Endodermal cell (in vitro differentiated cells): ENCODE data around the gene PDYN. TPM values are rescaled to one million over a fixed set of nuclear protein-coding genes. Genes with fewer than 3 reads are reported as not detected.
A peak's percentile ranks its signal among the peaks of the same experiment; 100 is the strongest.

Experiments
- DNase-seq: peaks from one replicate; pipeline ENCODE4 v3.0.0-alpha.2; 2017
- H3K27ac ChIP-seq: 2 replicates; pipeline ENCODE4 v1.5.1; 2013; ENCODE audit warnings: mild to moderate bottlenecking, low read depth, low read length, moderate library complexity
- H3K27me3 ChIP-seq: 2 replicates; pipeline ENCODE4 v1.6.1; 2013; ENCODE audit warnings: mild to moderate bottlenecking, low read length, moderate library complexity; ENCODE audit not compliant: insufficient read depth, control insufficient read depth, poor library complexity, severe bottlenecking
- H3K36me3 ChIP-seq: 2 replicates; pipeline ENCODE4 v1.7.0; 2013; ENCODE audit warnings: mild to moderate bottlenecking, low read length, moderate library complexity; ENCODE audit not compliant: control insufficient read depth, insufficient read depth
- H3K4me1 ChIP-seq: one replicate; pipeline ENCODE4 v1.7.0; 2013; ENCODE audit warnings: low read length; ENCODE audit not compliant: control insufficient read depth, insufficient read depth
- H3K4me3 ChIP-seq: 2 replicates; pipeline ENCODE4 v1.5.1; 2013; ENCODE audit warnings: mild to moderate bottlenecking, low read length, moderate library complexity
- H3K9ac ChIP-seq: 2 replicates; pipeline ENCODE4 v1.6.1; 2013; ENCODE audit warnings: mild to moderate bottlenecking, low read length, moderate library complexity; ENCODE audit not compliant: poor library complexity, severe bottlenecking; ENCODE audit errors: extremely low read depth
- H3K9me3 ChIP-seq: 2 replicates; pipeline ENCODE4 v1.6.1; 2013; ENCODE audit warnings: mild to moderate bottlenecking, low read length, moderate library complexity; ENCODE audit not compliant: control insufficient read depth
- H3K27ac Mint-ChIP-seq: 2 replicates; pipeline ENCODE4 v1.8.0; 2020; ENCODE audit warnings: mixed read lengths
- H3K27me3 Mint-ChIP-seq: 2 replicates; pipeline ENCODE4 v1.8.0; 2021; ENCODE audit warnings: mild to moderate bottlenecking, mixed read lengths; ENCODE audit not compliant: insufficient read depth
- H3K36me3 Mint-ChIP-seq: 2 replicates; pipeline ENCODE4 v1.8.0; 2020; ENCODE audit warnings: low read depth, mixed read lengths
- H3K4me1 Mint-ChIP-seq: 2 replicates; pipeline ENCODE4 v1.8.0; 2020; ENCODE audit warnings: mixed read lengths
- H3K4me3 Mint-ChIP-seq: 2 replicates; pipeline ENCODE4 v1.8.0; 2020; ENCODE audit warnings: mild to moderate bottlenecking, moderate library complexity, mixed read lengths
- H3K9me3 Mint-ChIP-seq: 2 replicates; pipeline ENCODE4 v1.8.0; 2020; ENCODE audit warnings: mild to moderate bottlenecking, mixed read lengths
- CTCF ChIP-seq: fragments of 200-600 bp; sonication (generic); conservative IDR thresholded peaks from 2 replicates; pipeline ENCODE4 v1.5.0; 2021; ENCODE audit warnings: antibody characterized with exemption, mild to moderate bottlenecking
- WGBS, 2 experiments: methylation state at CpG; one replicate each; pipeline versions ENCODE4 v1.1.5 to v1.1.7; 2013; ENCODE audit warnings: missing lambda C conversion rate in 2 of 2, mixed read lengths in 1 of 2; ENCODE audit not compliant: insufficient coverage in 1 of 2, insufficient read length in 1 of 2; 5-methylcytosine and 5-hydroxymethylcytosine counted together
- total RNA-seq, 2 donors: library from RNA; stranded (reverse); fragmentation: NEBNext Ultra II Directional in 1 of 2; extraction: Animal tissue kit (Norgen Biotek cat#: 25700) in 1 of 2; gene quantifications; 2 replicates in 1 of 2; 3 replicates in 1 of 2; pipeline ENCODE4 v1.2.1, GENCODE V29; 2021

PDYN gene
- total RNA-seq, 2 donors from 2014 or later: 0.51 to 0.71 TPM

DNA sequence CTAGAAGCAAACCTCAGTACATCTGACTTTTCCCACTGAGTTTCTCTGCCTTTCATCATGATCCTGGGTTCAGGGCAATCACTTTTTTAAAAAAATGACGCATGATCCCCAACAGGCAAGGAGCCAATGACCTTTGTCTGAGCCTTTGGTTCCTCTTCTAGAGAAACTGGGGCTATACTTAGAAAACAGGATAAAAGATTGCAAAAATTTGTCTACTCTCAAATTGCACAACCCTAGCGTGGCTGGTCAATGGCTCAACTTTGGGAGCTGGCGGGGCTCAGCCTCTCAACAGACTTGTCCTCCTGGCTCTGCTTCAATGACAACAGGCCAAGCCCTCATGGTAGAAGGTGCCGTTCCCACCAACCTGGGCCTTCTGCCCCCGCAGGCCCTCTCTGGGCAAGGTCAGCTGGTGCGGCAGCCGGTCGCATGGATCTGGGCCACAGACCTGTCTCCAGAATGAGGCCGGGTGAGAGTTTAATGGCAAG lies 48.7 kb downstream of the PDYN start:
- no peak for TF ChIP-seq CTCF
- Histone ChIP-seq H3K9ac (no peak overlapping the region), H3K36me3 (no peaks in the 10 kb centered on the region), H3K9me3 (no peaks in the 10 kb centered on the region), H3K4me1 (peaks cover 2% of the 10 kb centered on the region), H3K27me3 (peaks cover 27% of the 10 kb centered on the region), H3K4me3 (no peak overlapping the region), H3K27ac (no peak overlapping the region)
- DNase-seq: no peak
- 92 to 100% methylated on average over 6 to 9 of the region's 9 CpGs for WGBS, 2 experiments
- H3K27me3 Mint-ChIP-seq: peaks cover 55% of the 10 kb centered on the region
- H3K4me3 Mint-ChIP-seq: no peak overlapping the region
- H3K36me3 Mint-ChIP-seq: no peaks in the 10 kb centered on the region
- H3K9me3 Mint-ChIP-seq: no peaks in the 10 kb centered on the region
- H3K4me1 Mint-ChIP-seq: peaks cover 9% of the 10 kb centered on the region
- H3K27ac Mint-ChIP-seq: no peak overlapping the region

DNA sequence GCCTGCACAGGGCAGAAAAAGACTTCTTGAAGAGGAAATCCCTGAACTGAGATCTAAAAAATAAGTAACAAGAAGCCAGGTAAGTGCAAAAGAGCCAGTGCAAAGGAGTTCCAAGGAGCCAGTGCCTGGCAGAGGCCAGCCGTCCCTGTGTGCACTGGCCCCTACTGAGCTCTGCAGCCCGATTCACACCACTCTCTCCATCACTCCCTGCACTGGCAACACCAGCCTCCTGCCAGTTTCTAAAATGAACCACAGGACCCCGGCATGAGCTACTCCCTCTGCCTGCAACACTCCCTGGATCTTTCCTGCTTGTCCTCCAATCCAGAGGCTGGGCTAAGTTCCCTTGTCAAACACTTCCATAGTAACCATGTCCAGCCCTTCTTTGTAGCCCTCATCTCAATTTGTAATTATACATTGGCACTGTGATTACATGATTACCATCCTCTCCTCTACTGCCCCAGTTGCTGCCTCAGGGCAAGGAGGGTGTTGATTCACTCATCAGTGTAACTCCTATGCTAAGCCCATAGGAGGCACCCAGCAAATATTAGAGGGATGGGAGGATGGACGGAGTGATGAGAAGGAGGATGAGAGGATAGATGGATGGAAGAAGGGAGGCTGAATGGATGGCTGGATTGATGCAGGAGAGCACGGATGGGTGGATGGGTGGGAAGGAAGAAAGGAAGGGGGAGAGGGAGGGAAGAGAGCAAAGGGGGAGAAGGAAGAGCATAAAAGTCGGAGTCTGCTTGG lies 49.3 kb downstream of the PDYN start:
- Histone ChIP-seq H3K27me3 (peaks cover 27% of the 10 kb centered on the region), H3K4me1 (peaks cover 2% of the 10 kb centered on the region), H3K27ac (no peak overlapping the region), H3K9me3 (no peaks in the 10 kb centered on the region), H3K36me3 (no peaks in the 10 kb centered on the region), H3K9ac (no peak overlapping the region), H3K4me3 (no peak overlapping the region)
- Mint-ChIP-seq H3K27ac (no peak overlapping the region), H3K36me3 (no peaks in the 10 kb centered on the region), H3K4me1 (peaks cover 5% of the 10 kb centered on the region), H3K9me3 (no peaks in the 10 kb centered on the region), H3K27me3 (peaks cover 55% of the 10 kb centered on the region), H3K4me3 (no peak overlapping the region)
- 92 to 98% methylated on average over 5 to 6 of the region's 6 CpGs for WGBS, 2 experiments
- peak; percentile 38 for TF ChIP-seq CTCF
- no peak for DNase-seq

DNA sequence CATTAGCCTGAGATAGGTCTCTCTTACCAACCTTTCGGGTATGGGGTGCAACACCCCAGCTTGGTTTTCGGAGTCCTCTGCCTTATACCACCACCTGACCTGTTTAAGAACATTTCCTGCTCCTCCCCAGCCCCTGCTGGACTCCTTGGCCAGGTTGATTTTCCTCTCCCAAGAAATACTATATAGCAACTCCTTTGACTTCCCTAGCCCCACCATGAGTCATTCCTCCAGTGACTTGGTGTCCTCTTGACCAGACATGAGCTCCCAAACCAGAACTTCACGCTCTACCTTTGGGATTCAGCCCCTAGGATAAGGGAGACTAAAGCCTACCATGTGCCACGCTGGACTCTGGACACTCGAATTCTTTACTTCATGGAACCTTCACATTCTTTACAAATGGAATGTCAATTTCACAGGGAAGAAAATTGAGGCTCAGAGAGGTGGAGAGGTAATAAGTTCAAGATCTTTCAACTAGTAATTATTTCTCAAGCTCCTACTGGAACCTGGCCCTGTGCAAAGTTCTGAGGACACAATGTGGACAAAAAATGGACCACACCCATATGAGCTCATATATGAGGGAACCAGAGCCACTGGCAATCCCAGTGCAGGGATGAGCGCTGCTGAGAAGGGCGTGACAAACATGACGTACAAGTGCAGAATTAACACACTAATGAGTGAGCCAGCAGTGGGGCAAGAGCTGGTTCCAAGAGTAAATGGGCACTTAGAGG lies 50.4 kb downstream of the PDYN start:
- DNase-seq: no peak
- Histone ChIP-seq H3K4me1 (peaks cover 2% of the 10 kb centered on the region), H3K27ac (no peak overlapping the region), H3K9me3 (no peaks in the 10 kb centered on the region), H3K27me3 (peaks cover 27% of the 10 kb centered on the region), H3K9ac (no peak overlapping the region), H3K4me3 (no peak overlapping the region), H3K36me3 (no peaks in the 10 kb centered on the region)
- Mint-ChIP-seq H3K27ac (no peak overlapping the region), H3K27me3 (peaks cover 51% of the 10 kb centered on the region), H3K4me1 (no peaks in the 10 kb centered on the region), H3K4me3 (no peak overlapping the region), H3K9me3 (no peaks in the 10 kb centered on the region), H3K36me3 (no peaks in the 10 kb centered on the region)
- TF ChIP-seq CTCF: no peak
- WGBS, 2 experiments: 89 to 100% methylated on average over 4 to 8 of the region's 8 CpGs
